Measurements from ENCODE around the gene PRRT3. TPM values are rescaled to one million over a fixed set of nuclear protein-coding genes. Genes with fewer than 3 reads are reported as not detected.

PRRT3 gene
- total RNA-seq, 4 donors from 2014 or later: 0.82 to 2.4 (median 1.0) TPM

GRCh38 chr3:9912294-9912935, 39.8 kb downstream of the PRRT3 start:
- TF ChIP-seq CTCF (IDR thresholded peaks at IDR 0.05; ENCODE audit: low read depth): no peak

GRCh38 chr3:9911863-9912262, 40.3 kb downstream of the PRRT3 start:
- no peak for TF ChIP-seq CTCF (IDR thresholded peaks at IDR 0.05; ENCODE audit: low read depth)

- TF ChIP-seq CTCF (IDR thresholded peaks at IDR 0.05; ENCODE audit: low read depth): no peak
Observed at GRCh38 chr3:9909221-9910013, 42.8 kb downstream of the PRRT3 start.

GRCh38 chr3:9908286-9908685, 43.9 kb downstream of the PRRT3 start:
- TF ChIP-seq CTCF (IDR thresholded peaks at IDR 0.05; ENCODE audit: low read depth): no peak

- TF ChIP-seq CTCF (IDR thresholded peaks at IDR 0.05; ENCODE audit: low read depth): no peak
Observed at GRCh38 chr3:9906480-9906879, 45.7 kb downstream of the PRRT3 start.

GRCh38 chr3:9903904-9904303, 48.3 kb downstream of the PRRT3 start:
- TF ChIP-seq CTCF (IDR thresholded peaks at IDR 0.05; ENCODE audit: low read depth): no peak

GRCh38 chr3:9903238-9903624, 49.0 kb downstream of the PRRT3 start:
- no peak for TF ChIP-seq CTCF (IDR thresholded peaks at IDR 0.05; ENCODE audit: low read depth)
